D721Med (cell line): Measurements from ENCODE around the gene GRID2.

Experiments
- DNase-seq: peaks from one replicate; pipeline ENCODE4 v3.0.0; 2011; ENCODE audit warnings: low spot score; ENCODE audit not compliant: insufficient read length
- FAIRE-seq: peaks from 2 replicates; lab custom pipeline; 2011; peaks lifted over from hg19 to GRCh38; lab: Jason Lieb, UNC
- TF ChIP-seq, protein P1 (sequence below): IDR thresholded peaks from 2 replicates; pipeline ENCODE4 v1.5.1; 2012; ENCODE audit warnings: mild to moderate bottlenecking, control low read depth; ENCODE audit not compliant: insufficient read depth; ENCODE audit errors: missing control alignments

Gene GRID2

DNA sequence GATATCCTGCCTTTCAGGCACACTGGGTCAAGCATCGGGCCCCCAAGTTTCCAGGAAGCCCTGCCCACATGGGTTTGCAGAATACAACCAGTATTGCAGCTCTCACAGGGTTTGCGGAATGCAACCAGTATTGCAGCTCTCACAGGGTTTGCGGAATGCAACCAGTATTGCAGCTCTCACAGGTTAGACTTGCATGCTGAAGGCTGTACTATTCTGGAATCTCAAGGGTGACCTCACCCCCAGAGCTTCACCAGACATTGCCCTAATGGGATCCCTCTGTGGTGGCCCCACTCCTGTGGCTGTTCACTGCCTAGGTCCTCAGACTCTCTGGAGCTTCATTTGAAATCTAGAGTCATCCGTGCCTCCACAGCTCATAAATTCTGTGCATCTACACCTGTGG is 884.1 kb downstream of the GRID2 start:
- TF ChIP-seq, protein P1, sequence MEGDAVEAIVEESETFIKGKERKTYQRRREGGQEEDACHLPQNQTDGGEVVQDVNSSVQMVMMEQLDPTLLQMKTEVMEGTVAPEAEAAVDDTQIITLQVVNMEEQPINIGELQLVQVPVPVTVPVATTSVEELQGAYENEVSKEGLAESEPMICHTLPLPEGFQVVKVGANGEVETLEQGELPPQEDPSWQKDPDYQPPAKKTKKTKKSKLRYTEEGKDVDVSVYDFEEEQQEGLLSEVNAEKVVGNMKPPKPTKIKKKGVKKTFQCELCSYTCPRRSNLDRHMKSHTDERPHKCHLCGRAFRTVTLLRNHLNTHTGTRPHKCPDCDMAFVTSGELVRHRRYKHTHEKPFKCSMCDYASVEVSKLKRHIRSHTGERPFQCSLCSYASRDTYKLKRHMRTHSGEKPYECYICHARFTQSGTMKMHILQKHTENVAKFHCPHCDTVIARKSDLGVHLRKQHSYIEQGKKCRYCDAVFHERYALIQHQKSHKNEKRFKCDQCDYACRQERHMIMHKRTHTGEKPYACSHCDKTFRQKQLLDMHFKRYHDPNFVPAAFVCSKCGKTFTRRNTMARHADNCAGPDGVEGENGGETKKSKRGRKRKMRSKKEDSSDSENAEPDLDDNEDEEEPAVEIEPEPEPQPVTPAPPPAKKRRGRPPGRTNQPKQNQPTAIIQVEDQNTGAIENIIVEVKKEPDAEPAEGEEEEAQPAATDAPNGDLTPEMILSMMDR: no peak
- FAIRE-seq (no peak), DNase-seq (no peak)

DNA sequence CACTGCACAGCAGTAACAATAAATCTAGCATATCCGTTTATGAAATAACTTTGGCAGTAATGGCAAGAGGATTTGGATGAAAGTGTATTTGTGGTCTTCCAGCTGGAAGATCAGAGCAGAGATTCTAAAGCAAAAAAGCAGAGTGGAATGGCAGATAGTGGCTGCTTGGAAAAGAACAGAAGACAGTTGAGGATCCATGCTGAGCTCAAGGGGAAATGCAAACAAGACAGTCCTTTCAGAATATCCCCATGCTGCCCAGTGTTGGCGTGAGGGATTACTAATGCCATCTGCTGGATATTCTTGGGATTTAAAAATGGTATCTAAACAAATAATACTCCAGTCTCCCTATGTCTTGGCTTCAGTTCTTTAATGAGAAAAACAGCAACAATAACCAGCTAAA is 895.7 kb downstream of the GRID2 start:
- no peak for FAIRE-seq
- DNase-seq: no peak
- TF ChIP-seq, protein P1: peak; percentile 64

DNA sequence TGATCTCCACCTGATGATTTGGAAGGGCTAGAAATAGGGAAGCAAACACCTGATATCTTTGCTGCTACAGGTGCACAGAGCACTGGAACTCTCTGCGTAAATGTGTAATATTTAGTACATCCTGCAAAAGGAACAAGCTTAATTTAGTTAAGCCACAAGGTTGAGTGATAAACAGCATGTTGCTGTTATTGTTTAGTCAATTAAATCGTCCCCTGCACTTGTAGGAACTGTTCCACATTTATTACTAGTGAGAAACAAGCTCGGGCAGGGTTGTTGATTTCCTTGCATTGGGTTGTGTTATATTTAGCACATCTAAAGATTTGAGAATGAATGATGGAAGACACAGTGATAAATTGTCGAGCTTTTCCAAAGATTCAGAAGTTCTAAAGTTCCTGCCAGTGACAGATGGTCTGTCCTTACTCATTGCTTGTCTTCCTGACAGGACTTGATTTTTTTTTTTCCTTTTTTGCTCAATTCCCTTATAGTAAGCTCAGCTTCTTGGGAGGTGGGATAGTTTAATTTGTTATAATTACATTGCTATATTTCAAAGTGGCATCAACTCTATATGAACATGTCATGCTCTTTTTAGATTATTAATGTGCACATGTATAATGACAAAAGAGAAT is 897.8 kb downstream of the GRID2 start:
- TF ChIP-seq, protein P1: no peak
- DNase-seq (no peak), FAIRE-seq (no peak)

DNA sequence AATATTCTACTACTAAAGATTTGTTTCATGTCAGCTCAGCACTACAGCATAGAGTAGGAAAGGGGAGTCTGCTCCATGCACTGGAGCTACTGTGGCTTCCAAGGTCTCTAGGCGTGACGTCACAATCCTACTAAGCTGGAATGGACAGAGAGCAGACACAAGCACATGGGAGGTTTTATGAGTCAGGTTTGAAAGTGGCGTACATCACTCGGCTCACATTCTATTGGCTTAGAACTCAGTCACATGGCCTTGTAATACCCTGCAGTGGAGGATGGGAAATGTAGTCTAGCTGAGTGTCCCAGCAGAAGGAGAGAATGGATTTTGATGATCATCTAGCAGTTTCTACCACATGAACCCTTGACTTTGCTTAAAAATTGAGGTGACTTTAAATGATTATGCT is 899.9 kb downstream of the GRID2 start:
- DNase-seq (no peak), FAIRE-seq (no peak)
- TF ChIP-seq, protein P1: no peak

DNA sequence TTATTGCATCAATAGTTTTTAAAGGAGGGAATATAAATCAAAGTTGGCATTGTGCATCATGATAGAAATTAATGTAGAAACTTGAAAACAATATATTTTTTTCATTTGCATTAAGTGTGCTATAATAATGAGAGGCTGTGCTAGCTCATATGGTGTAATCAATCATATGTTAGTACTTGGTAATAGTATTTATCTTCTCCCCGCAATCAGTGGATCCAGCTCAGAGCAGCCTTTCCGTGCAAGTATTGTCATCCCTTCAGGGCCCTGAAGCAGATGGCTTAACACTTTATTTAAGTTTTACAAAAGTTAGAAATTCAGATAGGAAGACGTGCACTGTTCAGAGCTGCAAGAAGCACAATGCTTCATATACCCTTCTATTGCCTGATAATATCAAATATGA is 908.5 kb downstream of the GRID2 start:
- DNase-seq: no peak
- FAIRE-seq: no peak
- TF ChIP-seq, protein P1: no peak

DNA sequence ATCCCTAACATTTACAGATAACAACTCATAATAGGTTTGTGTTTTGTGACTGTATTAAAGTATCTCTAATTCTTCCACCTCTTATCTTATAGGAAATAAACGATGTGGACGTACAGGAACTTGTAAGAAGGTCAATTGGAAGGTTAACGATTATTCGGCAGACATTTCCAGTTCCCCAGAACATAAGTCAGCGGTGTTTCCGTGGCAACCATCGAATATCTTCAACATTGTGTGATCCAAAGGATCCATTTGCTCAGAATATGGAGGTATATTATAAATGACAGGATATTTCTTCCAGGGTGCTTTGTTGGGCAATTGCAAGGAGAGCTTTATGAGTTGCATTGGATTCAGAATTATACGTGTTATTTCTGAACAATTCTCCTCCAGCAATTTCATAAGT is 912.9 kb downstream of the GRID2 start:
- DNase-seq (no peak), FAIRE-seq (no peak)
- TF ChIP-seq, protein P1: no peak

DNA sequence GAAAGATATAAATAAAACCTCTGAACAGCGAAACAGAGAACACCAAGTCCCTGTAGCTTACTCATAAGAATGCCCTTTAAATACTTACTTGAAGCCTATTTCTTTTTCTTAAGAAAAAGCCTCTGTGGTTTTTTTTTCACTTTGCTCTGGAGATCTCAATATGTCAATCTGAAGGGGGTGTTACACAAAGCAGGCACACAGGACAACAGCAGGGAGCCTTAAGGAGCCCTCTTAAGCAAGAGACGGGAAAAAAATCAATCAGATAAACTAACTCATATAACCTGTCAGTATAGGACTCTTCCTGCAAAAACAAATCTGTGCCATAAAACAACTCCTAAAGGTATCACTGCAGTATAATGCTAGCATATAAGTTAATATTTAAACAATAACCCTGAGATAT is 913.7 kb downstream of the GRID2 start:
- TF ChIP-seq, protein P1: no peak
- FAIRE-seq (no peak), DNase-seq (no peak)
